Cardiac fibroblast (primary cell): ENCODE data around the gene CBFA2T3.
A peak's percentile ranks its signal among the peaks of the same experiment; 100 is the strongest.

Experiments used
- DNase-seq, 2 donors: peaks; one replicate each; pipeline versions ENCODE4 v3.0.0 to v3.0.0-alpha.2; 2010; ENCODE audit warnings: low read depth in 2 of 2
- H3K4me3 ChIP-seq, 2 donors: replicated peaks in 1 of 2; 1 replicate in 1 of 2; 2 replicates in 1 of 2; pipeline ENCODE4 v1.5.1; 2011; ENCODE audit warnings: low read depth in 2 of 2, low read length in 2 of 2, mild to moderate bottlenecking in 2 of 2, moderate library complexity in 1 of 2
- CTCF ChIP-seq: IDR thresholded peaks from one replicate; pipeline ENCODE4 v1.5.1; 2011; ENCODE audit warnings: low read depth, mild to moderate bottlenecking, low read length, inconsistent platforms

CBFA2T3 gene

GRCh38 chr16:88924834-88925539 is 52.0 kb downstream of the CBFA2T3 start:
- TF ChIP-seq CTCF: peak; percentile 43
- H3K4me3 ChIP-seq: no peak overlapping the region
- DNase-seq: peak; percentile 90 to 93

- TF ChIP-seq CTCF: no peak
- no peak for DNase-seq
- H3K4me3 ChIP-seq: no peak overlapping the region
Measured at GRCh38 chr16:88923926-88924833, 52.8 kb downstream of the CBFA2T3 start.

- no peak for TF ChIP-seq CTCF
- no peak for DNase-seq
- no peak overlapping the region for H3K4me3 ChIP-seq
Measured at GRCh38 chr16:88923450-88923849, 53.6 kb downstream of the CBFA2T3 start.

GRCh38 chr16:88922826-88923410 is 54.1 kb downstream of the CBFA2T3 start:
- no peak for TF ChIP-seq CTCF
- no peak overlapping the region for H3K4me3 ChIP-seq
- DNase-seq: no peak

GRCh38 chr16:88922114-88922825 is 54.7 kb downstream of the CBFA2T3 start:
- H3K4me3 ChIP-seq: no peak overlapping the region
- peak; percentile 68 to 86 for DNase-seq
- TF ChIP-seq CTCF: no peak

- no peak overlapping the region for H3K4me3 ChIP-seq
- TF ChIP-seq CTCF: no peak
- DNase-seq: no peak
Measured at GRCh38 chr16:88921591-88921990, 55.4 kb downstream of the CBFA2T3 start.
